ENCODE results near the gene TMEM132C.

- TF ChIP-seq CTCF (IDR thresholded peaks at IDR 0.05) (no peak), POLR2A (IDR thresholded peaks at IDR 0.05) (no peak)
Observed at GRCh38 chr12:128322341-128322740, 55.4 kb downstream of the TMEM132C start.

All from esophagus squamous epithelium (tissue), 4 donors.